Measurements from ENCODE around the gene CTXN2.

The CTXN2 gene

GRCh38 chr15:48239334-48239733, 47.9 kb downstream of the CTXN2 start:
- no peaks in the 10 kb centered on the region for H3K79me2 ChIP-seq (ENCODE audit: low read length)
- no peak for DNase-seq
- H3K27me3 ChIP-seq (replicated peaks; ENCODE audit: insufficient read depth, low read length) = no peaks in the 10 kb centered on the region
- no peak overlapping the region for H3K9ac ChIP-seq (ENCODE audit: low read length)
- no peaks in the 10 kb centered on the region for H3F3A ChIP-seq (ENCODE audit: insufficient read depth, low read length)
- no peaks in the 10 kb centered on the region for H3K9me3 ChIP-seq (replicated peaks; ENCODE audit: insufficient read depth, low read length)
- TF ChIP-seq EZH2 (optimal IDR thresholded peaks at IDR 0.05; ENCODE audit: low read depth, low read length) (no peak), CTCF (IDR thresholded peaks at IDR 0.05; ENCODE audit: low read length) (no peak), EZH2phosphoT487 (IDR thresholded peaks at IDR 0.05; ENCODE audit: low read length) (no peak)
- H4K20me1 ChIP-seq (ENCODE audit: insufficient read depth, low read length) = no peaks in the 10 kb centered on the region
- no peak overlapping the region for H3K27ac ChIP-seq (ENCODE audit: low read length)
- H3K4me3 ChIP-seq (ENCODE audit: low read length) = no peak overlapping the region
- no peak overlapping the region for H3K4me2 ChIP-seq (ENCODE audit: low read depth, low read length)
- no peaks in the 10 kb centered on the region for H3K36me3 ChIP-seq (replicated peaks; ENCODE audit: insufficient read depth, low read length)
- H3K4me1 ChIP-seq (ENCODE audit: low read length) = no peaks in the 10 kb centered on the region
- no peak overlapping the region for H2AFZ ChIP-seq (ENCODE audit: low read length)
- no peaks in the 10 kb centered on the region for H3K9me2 ChIP-seq (replicated peaks; ENCODE audit: insufficient read depth, low read length)

- Histone ChIP-seq H3K27me3 (replicated peaks; ENCODE audit: insufficient read depth, low read length) (no peaks in the 10 kb centered on the region), H3K4me2 (ENCODE audit: low read depth, low read length) (no peak overlapping the region), H3K9me3 (replicated peaks; ENCODE audit: insufficient read depth, low read length) (no peaks in the 10 kb centered on the region), H2AFZ (ENCODE audit: low read length) (no peak overlapping the region), H3K9me2 (replicated peaks; ENCODE audit: insufficient read depth, low read length) (no peaks in the 10 kb centered on the region), H3K4me3 (ENCODE audit: low read length) (no peak overlapping the region), H4K20me1 (ENCODE audit: insufficient read depth, low read length) (no peaks in the 10 kb centered on the region), H3K36me3 (replicated peaks; ENCODE audit: insufficient read depth, low read length) (no peaks in the 10 kb centered on the region), H3K9ac (ENCODE audit: low read length) (no peak overlapping the region), H3K27ac (ENCODE audit: low read length) (no peak overlapping the region), H3K4me1 (ENCODE audit: low read length) (no peaks in the 10 kb centered on the region), H3F3A (ENCODE audit: insufficient read depth, low read length) (no peaks in the 10 kb centered on the region), H3K79me2 (ENCODE audit: low read length) (no peaks in the 10 kb centered on the region)
- no peak for DNase-seq
- TF ChIP-seq EZH2 (optimal IDR thresholded peaks at IDR 0.05; ENCODE audit: low read depth, low read length) (no peak), CTCF (IDR thresholded peaks at IDR 0.05; ENCODE audit: low read length) (no peak), EZH2phosphoT487 (IDR thresholded peaks at IDR 0.05; ENCODE audit: low read length) (no peak)
Observed at GRCh38 chr15:48242015-48242414, 50.5 kb downstream of the CTXN2 start.

- no peak for DNase-seq
Observed at GRCh38 chr15:48242535-48242934, 51.1 kb downstream of the CTXN2 start.

More at GRCh38 chr15:48242535-48242934, 51.1 kb downstream of the CTXN2 start:
- Histone ChIP-seq H4K20me1 (ENCODE audit: insufficient read depth, low read length) (no peaks in the 10 kb centered on the region), H3K27ac (ENCODE audit: low read length) (no peak overlapping the region), H3K4me1 (ENCODE audit: low read length) (no peaks in the 10 kb centered on the region), H3K36me3 (replicated peaks; ENCODE audit: insufficient read depth, low read length) (no peaks in the 10 kb centered on the region), H3K9me2 (replicated peaks; ENCODE audit: insufficient read depth, low read length) (no peaks in the 10 kb centered on the region), H3K9ac (ENCODE audit: low read length) (no peak overlapping the region), H3F3A (ENCODE audit: insufficient read depth, low read length) (no peaks in the 10 kb centered on the region), H3K27me3 (replicated peaks; ENCODE audit: insufficient read depth, low read length) (no peaks in the 10 kb centered on the region), H3K79me2 (ENCODE audit: low read length) (no peaks in the 10 kb centered on the region), H3K4me2 (ENCODE audit: low read depth, low read length) (no peak overlapping the region), H2AFZ (ENCODE audit: low read length) (no peak overlapping the region), H3K4me3 (ENCODE audit: low read length) (no peak overlapping the region), H3K9me3 (replicated peaks; ENCODE audit: insufficient read depth, low read length) (no peaks in the 10 kb centered on the region)
- TF ChIP-seq CTCF (IDR thresholded peaks at IDR 0.05; ENCODE audit: low read length) = no peak
- TF ChIP-seq EZH2 (optimal IDR thresholded peaks at IDR 0.05; ENCODE audit: low read depth, low read length) = no peak
- TF ChIP-seq EZH2phosphoT487 (IDR thresholded peaks at IDR 0.05; ENCODE audit: low read length) = no peak

Measured in MM.1S (cell line).